Astrocyte (in vitro differentiated cells and primary cell): Measurements from ENCODE around the gene LRBA. TPM values are rescaled to one million over a fixed set of nuclear protein-coding genes. Genes with fewer than 3 reads are reported as not detected.

Source experiments
- DNase-seq: peaks from one replicate; pipeline ENCODE4 v3.0.0-alpha.2; 2010; ENCODE audit warnings: low read depth
- FAIRE-seq: peaks from 2 replicates; lab custom pipeline; 2011; peaks lifted over from hg19 to GRCh38; lab: Jason Lieb, UNC
- H2AFZ ChIP-seq: 2 replicates; pipeline ENCODE4 v1.6.0; 2012; ENCODE audit warnings: low read depth, low read length, inconsistent platforms
- H3K27ac ChIP-seq: 2 replicates; pipeline ENCODE4 v1.5.1; 2011; ENCODE audit warnings: low read depth, low read length, inconsistent platforms
- H3K27me3 ChIP-seq: 2 replicates; pipeline ENCODE4 v1.6.0; 2011; ENCODE audit warnings: low read length, inconsistent platforms; ENCODE audit not compliant: insufficient read depth
- H3K36me3 ChIP-seq: 2 replicates; pipeline ENCODE4 v1.5.1; 2011; ENCODE audit warnings: low read length, inconsistent platforms; ENCODE audit not compliant: insufficient read depth
- H3K4me1 ChIP-seq: 2 replicates; pipeline ENCODE4 v1.5.1; 2011; ENCODE audit warnings: low read length, inconsistent platforms; ENCODE audit not compliant: insufficient read depth
- H3K4me2 ChIP-seq: 2 replicates; pipeline ENCODE4 v1.6.0; 2012; ENCODE audit warnings: low read length, inconsistent platforms
- H3K4me3 ChIP-seq: 2 replicates; pipeline ENCODE4 v1.5.1; 2011; ENCODE audit warnings: low read depth, mild to moderate bottlenecking, low read length, inconsistent platforms; ENCODE audit not compliant: insufficient read depth
- H3K79me2 ChIP-seq: 2 replicates; pipeline ENCODE4 v1.6.0; 2012; ENCODE audit warnings: mild to moderate bottlenecking, low read length, inconsistent platforms; ENCODE audit not compliant: insufficient read depth
- H3K9ac ChIP-seq: 2 replicates; pipeline ENCODE4 v1.6.0; 2012; ENCODE audit warnings: mild to moderate bottlenecking, low read length, inconsistent platforms
- H3K9me3 ChIP-seq: 2 replicates; pipeline ENCODE4 v1.5.1; 2012; ENCODE audit warnings: low read depth, mild to moderate bottlenecking, low read length, inconsistent platforms; ENCODE audit not compliant: insufficient read depth
- H4K20me1 ChIP-seq: 2 replicates; pipeline ENCODE4 v1.6.0; 2012; ENCODE audit warnings: low read length, inconsistent platforms; ENCODE audit not compliant: insufficient read depth
- H3K27ac Mint-ChIP-seq: one replicate; pipeline ENCODE4 v1.8.0; 2021; ENCODE audit warnings: mild to moderate bottlenecking, mixed read lengths; ENCODE audit not compliant: unreplicated experiment
- H3K27me3 Mint-ChIP-seq: one replicate; pipeline ENCODE4 v1.8.0; 2021; ENCODE audit warnings: low read depth, mixed read lengths; ENCODE audit not compliant: unreplicated experiment
- H3K36me3 Mint-ChIP-seq: one replicate; pipeline ENCODE4 v1.8.0; 2021; ENCODE audit warnings: low read depth, mixed read lengths; ENCODE audit not compliant: unreplicated experiment
- H3K4me1 Mint-ChIP-seq: one replicate; pipeline ENCODE4 v1.8.0; 2021; ENCODE audit warnings: low read depth, mixed read lengths; ENCODE audit not compliant: unreplicated experiment
- H3K4me3 Mint-ChIP-seq: one replicate; pipeline ENCODE4 v1.8.0; 2021; ENCODE audit warnings: mild to moderate bottlenecking, moderate library complexity, mixed read lengths; ENCODE audit not compliant: unreplicated experiment
- H3K9me3 Mint-ChIP-seq: one replicate; pipeline ENCODE4 v1.8.0; 2021; ENCODE audit warnings: mild to moderate bottlenecking, mixed read lengths; ENCODE audit not compliant: unreplicated experiment
- EZH2 ChIP-seq: IDR thresholded peaks from 2 replicates; pipeline ENCODE4 v1.6.1; 2012; ENCODE audit warnings: mild to moderate bottlenecking, low read length, inconsistent platforms; ENCODE audit not compliant: insufficient read depth
- total RNA-seq: library from RNA; stranded (reverse); gene quantifications from 2 replicates; pipeline ENCODE4 v1.2.1, GENCODE V29; 2021
- TF ChIP-seq, protein P1 (sequence below): IDR thresholded peaks from 2 replicates; pipeline ENCODE4 v1.5.1; 2011; ENCODE audit warnings: low read depth, mild to moderate bottlenecking, inconsistent platforms, low read length, moderate library complexity; ENCODE audit not compliant: insufficient read depth

LRBA gene
- total RNA-seq, 1 donor from 2014 or later, result 25.3 TPM

DNA sequence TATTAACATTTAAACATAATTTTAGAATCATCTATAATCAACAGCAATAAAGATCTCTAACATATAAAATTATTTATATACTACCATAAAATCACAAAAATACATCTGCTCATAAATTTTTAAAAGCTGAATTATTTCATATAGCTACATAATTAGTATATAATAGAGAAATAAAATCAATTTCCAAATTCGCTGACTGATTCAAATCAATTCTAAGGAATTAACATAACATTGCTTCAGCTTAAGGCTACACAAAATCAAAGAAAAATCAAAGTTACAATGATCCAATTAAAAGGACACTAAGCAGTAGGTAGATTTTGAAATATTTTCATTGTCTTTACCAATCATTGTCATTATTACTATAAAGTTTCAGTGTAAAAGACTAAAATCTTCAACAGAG, 194.7 kb downstream of the LRBA start:
- Histone ChIP-seq H3K9me3 (no peaks in the 10 kb centered on the region), H3K4me1 (peaks cover 5% of the 10 kb centered on the region), H3K4me3 (no peak overlapping the region), H3K4me2 (no peak overlapping the region), H4K20me1 (no peaks in the 10 kb centered on the region), H3K27ac (no peak overlapping the region), H3K9ac (no peak overlapping the region), H2AFZ (no peak overlapping the region), H3K27me3 (no peaks in the 10 kb centered on the region), H3K36me3 (no peaks in the 10 kb centered on the region), H3K79me2 (no peaks in the 10 kb centered on the region)
- Mint-ChIP-seq H3K36me3 (no peaks in the 10 kb centered on the region), H3K4me1 (peaks cover 9% of the 10 kb centered on the region), H3K27me3 (no peaks in the 10 kb centered on the region), H3K27ac (no peak overlapping the region), H3K9me3 (no peaks in the 10 kb centered on the region), H3K4me3 (no peak overlapping the region)
- TF ChIP-seq, protein P1, sequence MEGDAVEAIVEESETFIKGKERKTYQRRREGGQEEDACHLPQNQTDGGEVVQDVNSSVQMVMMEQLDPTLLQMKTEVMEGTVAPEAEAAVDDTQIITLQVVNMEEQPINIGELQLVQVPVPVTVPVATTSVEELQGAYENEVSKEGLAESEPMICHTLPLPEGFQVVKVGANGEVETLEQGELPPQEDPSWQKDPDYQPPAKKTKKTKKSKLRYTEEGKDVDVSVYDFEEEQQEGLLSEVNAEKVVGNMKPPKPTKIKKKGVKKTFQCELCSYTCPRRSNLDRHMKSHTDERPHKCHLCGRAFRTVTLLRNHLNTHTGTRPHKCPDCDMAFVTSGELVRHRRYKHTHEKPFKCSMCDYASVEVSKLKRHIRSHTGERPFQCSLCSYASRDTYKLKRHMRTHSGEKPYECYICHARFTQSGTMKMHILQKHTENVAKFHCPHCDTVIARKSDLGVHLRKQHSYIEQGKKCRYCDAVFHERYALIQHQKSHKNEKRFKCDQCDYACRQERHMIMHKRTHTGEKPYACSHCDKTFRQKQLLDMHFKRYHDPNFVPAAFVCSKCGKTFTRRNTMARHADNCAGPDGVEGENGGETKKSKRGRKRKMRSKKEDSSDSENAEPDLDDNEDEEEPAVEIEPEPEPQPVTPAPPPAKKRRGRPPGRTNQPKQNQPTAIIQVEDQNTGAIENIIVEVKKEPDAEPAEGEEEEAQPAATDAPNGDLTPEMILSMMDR, result no peak
- TF ChIP-seq EZH2, result no peak
- FAIRE-seq, result no peak
- DNase-seq, result no peak

DNA sequence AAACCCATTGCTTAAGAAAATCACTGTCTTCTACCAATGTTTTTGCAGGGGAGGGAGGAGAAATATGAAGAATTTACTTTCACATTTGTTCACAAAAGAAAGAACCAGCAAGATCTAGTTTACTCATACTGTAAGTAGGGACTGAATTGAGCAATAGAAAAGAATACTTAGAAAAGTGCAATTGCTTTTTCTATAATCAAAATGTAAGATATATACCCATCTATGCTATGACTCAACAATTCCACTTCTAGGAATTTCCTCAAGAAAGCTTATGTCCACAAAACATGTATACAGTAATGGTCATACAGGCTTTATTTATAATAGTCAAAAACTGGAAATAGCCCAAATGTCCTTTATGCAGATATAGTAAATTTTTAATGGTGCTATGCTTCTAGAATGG, 196.4 kb downstream of the LRBA start:
- H3K4me1 ChIP-seq, result peaks cover 5% of the 10 kb centered on the region
- no peaks in the 10 kb centered on the region for H3K9me3 ChIP-seq
- no peak for FAIRE-seq
- no peak overlapping the region for H3K27ac ChIP-seq
- no peak for TF ChIP-seq EZH2
- TF ChIP-seq, protein P1, result no peak
- Mint-ChIP-seq H3K4me1 (peaks cover 3% of the 10 kb centered on the region), H3K36me3 (no peaks in the 10 kb centered on the region), H3K4me3 (no peak overlapping the region), H3K27ac (no peak overlapping the region), H3K9me3 (no peaks in the 10 kb centered on the region), H3K27me3 (no peaks in the 10 kb centered on the region)
- H3K79me2 ChIP-seq, result no peaks in the 10 kb centered on the region
- H2AFZ ChIP-seq, result no peak overlapping the region
- no peaks in the 10 kb centered on the region for H4K20me1 ChIP-seq
- no peak overlapping the region for H3K4me2 ChIP-seq
- H3K36me3 ChIP-seq, result no peaks in the 10 kb centered on the region
- H3K9ac ChIP-seq, result no peak overlapping the region
- H3K4me3 ChIP-seq, result no peak overlapping the region
- DNase-seq, result peak; percentile 54
- no peaks in the 10 kb centered on the region for H3K27me3 ChIP-seq

DNA sequence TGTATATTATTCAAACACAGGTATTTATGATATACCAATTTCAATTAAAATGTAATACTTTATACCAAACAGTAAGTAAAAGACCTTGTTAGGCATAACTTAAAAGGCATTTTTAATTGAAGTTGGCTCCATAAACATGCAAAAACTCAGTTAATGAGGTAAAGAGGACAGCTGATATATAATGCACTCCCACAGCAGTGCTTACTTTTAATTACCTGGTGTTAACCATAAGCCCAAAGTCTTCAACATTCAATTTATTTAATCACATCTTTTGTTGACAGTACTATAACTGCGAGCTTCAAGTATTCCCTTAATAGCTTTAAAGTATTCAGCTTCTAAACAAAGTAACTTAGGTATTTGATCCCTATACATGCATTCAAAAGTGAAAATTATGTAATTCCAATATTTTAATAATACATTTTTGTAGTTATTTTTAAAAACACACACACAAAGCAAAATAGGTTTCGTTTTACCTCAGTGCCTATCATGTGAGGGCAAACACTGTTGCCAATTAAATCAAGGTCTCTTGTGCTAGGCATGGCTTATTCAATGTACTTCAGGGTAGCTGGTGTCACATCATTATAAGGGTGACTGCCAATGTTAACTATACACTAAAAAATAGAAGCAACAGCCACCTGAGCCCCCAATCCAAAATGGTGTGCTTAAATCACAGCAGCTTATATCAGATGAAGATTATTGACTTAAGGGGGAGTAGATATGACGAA, 197.1 kb downstream of the LRBA start:
- H3K4me2 ChIP-seq, result no peak overlapping the region
- H3K36me3 Mint-ChIP-seq, result no peaks in the 10 kb centered on the region
- H3K27ac ChIP-seq, result no peak overlapping the region
- peaks cover 3% of the 10 kb centered on the region for H3K4me1 Mint-ChIP-seq
- no peak for FAIRE-seq
- no peak overlapping the region for H2AFZ ChIP-seq
- TF ChIP-seq EZH2, result no peak
- H3K79me2 ChIP-seq, result no peaks in the 10 kb centered on the region
- H3K9me3 Mint-ChIP-seq, result no peaks in the 10 kb centered on the region
- no peak overlapping the region for H3K4me3 ChIP-seq
- H3K4me3 Mint-ChIP-seq, result no peak overlapping the region
- H3K9ac ChIP-seq, result no peak overlapping the region
- no peaks in the 10 kb centered on the region for H4K20me1 ChIP-seq
- no peaks in the 10 kb centered on the region for H3K27me3 Mint-ChIP-seq
- H3K27ac Mint-ChIP-seq, result no peak overlapping the region
- H3K4me1 ChIP-seq, result peaks cover 5% of the 10 kb centered on the region
- no peaks in the 10 kb centered on the region for H3K9me3 ChIP-seq
- no peaks in the 10 kb centered on the region for H3K36me3 ChIP-seq
- H3K27me3 ChIP-seq, result no peaks in the 10 kb centered on the region
- no peak for DNase-seq
